Measurements from ENCODE around the gene CACUL1.
"Not testable (repeated sequence)": the region's sequence is repeated elsewhere in the genome, so short reads cannot be mapped to it uniquely, and the experiment has no call there.

CACUL1 gene

DNA sequence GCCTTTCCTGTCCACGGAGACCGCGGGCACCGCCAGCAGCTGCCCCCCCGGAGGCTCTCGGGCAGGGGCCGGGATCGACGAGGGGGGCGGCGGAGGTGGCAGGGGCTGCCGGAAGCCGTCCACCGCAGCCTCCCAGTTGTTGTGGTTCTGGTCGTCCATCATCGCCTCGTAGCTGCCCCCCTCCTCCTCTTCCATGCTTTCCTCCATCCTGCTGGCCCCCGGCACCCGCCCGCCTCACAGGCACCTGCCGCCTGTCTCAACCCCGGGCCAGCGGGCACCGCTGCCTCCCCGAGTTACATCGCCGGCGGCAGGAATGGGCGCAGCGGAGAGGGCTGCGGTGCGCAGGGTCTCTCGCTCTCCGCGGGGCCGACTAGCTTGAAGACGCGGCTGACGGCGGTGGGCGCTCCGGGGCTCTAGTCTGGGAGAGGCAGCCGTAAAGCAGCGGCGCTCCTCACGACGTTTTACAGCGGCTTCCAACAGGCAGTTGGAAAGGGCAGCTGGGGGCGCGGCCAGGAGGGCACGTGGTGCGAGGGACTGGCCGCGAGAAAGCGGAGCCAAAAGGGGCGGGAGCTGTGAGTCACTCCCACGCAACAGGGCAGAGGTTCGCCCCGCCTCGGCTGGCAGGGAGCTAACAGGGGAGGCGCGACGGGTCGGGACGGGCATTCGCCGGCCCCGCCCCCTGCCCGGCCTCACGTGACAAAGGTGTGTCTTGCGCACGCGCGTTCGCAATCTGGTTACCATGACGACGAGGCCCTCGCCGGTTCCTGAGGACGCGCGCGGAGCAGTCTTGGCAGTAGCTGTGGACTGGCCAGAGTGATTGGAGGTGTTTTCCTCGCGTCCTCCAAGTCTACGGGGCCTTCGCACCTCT is at the start of gene CACUL1:
Gene CACUL1, minus strand, starts transcription at position 415 of the 868 bp plus-strand sequence. Its CDS starts 208 bp downstream, at position 207.
- peak; percentile 96 for DNase-seq

DNA sequence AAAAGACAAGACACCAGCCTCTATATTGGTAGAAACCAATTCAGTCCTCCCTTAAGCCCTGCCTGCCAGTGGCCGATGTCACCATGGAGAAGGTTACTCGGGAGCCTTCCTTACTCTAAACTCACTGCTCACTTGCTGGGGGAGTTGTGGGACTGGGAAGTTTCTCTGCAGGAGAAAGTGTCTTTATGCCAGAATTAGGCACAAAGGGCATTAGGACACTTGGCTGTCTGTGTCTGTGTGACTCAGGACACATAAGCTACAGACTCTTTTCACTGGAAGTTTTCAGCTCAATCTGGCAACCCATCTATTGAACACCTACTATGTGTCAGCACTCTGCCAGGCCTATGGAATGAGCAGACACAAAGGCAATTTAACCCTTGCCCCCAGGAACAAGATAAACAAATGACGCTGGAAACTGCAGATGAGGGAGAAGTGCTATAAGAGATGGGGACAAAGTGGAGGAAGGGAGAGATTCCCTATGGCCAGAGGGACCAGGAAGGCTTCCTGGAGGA is 49.5 kb upstream of the CACUL1 start:
- DNase-seq, result no peak

DNA sequence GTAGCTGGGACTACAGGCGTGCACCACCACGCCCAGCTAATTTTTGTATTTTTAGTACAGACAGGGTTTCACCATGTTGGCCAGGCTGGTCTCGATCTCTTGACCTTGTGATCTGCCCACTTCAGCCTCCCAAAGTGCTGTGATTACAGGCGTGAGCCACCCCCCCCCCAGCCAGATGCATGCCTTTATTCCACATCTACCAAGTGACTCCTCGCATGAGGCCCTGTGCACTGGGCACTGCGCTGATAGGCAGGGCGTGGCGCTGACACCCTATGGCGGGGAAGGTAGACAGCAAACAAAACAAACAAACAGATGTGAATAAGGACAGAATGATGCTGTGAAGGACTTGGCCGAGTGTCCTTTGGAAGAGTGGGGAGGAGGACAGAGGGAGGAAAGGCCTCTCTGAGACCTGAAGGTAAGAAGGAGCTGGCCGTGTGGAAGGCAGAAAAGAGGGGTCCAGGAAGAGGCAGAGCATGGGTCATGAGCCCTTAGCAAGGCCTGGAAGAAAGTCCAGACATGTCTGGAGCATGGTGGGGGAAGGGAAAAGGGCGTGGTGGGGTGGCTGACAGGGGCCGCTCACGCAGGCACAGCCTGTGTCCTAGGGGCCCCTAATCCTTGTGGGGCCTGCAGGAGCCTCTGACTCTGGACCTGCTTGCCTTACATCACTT is 47.5 kb upstream of the CACUL1 start:
- no peak for DNase-seq

DNA sequence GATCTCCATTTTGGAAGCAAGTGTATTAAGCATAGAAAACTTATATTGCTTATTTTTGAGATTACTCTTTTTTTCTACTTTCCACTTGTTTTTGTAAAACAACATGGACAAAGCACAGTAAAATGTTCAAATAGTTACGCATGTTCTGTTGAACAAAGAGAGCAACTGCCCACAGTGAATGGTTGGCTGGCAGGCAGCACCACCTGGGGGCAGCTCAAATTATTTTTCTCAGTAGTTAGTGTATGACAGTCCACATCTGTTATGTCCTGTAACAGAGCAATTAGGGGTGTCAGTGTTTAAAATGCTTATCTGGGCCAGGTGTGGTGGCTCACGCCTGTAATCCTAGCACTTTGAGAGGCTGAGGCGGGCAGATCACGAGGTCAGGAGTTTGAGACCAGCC is 46.1 kb upstream of the CACUL1 start:
- no peak for DNase-seq

DNA sequence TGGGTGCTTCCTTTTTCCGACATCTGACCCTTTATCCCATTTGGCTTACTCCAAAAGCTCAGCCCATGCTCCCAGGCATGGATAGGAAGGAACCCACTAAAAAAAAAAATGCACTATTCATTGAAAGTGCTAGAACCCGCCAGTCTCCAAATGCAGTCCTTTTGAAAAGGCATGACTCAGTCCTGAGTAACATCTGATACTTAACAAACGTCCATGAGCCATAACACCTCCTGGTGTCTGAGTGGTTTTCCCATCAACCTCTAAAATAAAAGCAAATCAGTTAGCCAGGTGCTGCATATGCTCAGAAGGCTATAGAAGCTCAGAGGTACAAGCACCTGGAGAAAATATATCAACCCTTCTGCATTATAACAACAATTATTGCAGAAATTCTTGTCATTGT is 45.0 kb upstream of the CACUL1 start:
- DNase-seq, result no peak

DNA sequence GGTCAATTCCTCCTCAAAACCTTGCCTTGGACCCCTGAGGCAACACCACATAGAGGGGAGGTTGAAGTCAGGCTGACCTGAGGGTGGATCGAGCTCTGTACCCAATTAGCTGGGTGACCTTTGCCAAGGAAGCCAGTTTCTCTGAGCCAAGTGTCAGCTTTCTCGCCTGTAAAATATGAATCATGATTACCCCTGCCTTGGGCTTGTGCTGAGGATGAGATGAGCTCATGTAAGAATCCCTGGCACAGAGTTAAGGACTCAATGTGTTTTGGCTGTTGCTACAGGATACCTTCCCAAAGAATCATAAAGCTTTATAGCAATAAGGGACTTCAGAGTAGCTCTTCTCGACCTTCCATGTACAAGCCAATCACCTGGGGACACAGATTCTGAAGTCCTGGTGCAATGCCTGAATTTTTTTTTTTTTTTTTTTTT is 43.5 kb upstream of the CACUL1 start:
- no peak for DNase-seq

DNA sequence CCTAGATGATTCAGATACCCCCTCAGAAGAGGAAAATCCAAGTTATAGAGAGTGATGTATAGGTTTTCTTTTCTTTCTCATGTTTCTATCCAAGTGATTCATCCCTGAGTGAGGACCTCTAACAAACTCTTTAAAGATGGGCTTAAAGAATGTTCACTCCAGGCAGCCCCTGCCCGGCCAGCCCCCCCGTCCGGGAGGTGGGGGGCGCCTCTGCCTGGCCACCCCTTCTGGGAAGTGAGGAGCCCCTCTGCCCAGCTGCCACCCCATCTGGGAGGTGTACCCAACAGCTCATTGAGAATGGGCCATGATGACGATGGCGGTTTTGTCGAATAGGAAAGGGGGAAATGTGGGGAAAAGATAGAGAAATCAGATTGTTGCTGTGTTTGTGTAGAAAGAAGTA is 40.2 kb upstream of the CACUL1 start:
- not testable (repeated sequence) for DNase-seq

DNA sequence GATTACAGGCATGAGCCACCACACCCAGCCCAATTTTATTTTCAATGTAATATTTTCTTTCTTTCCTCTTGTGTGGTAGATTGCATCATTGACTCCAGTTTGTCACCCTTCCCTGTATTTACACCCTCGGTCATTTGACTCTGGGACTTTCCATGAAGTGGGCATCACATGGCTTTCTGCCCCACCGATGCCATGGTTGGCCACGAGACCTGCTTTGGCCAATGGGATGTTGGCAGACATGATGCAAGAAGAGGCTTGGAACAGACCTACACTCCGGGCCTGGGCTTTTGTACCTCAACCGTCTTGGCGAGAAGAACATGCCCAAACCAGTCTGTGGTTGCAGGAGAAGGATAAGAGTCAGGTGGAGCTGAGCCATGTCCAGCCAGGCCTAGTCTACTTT is 38.8 kb upstream of the CACUL1 start:
- no peak for DNase-seq

DNA sequence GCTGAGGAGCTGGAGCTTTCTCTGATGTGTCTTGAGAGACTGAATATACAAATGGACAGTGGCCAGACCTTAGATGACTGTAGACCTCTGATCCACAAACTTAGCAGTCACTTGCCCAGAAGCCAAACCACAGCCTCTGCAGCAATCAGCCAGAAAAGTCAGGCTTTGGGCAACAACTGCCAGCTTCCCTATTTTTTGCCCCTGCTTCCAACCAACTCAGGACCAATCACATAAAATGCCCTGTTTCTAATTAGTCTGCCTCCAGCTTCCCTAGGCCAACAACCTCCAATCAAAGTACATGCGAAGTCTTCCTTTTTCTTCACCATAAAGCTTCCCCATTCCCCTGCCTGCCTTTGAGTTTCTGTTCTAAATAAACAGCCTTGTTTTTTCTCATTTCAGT is 37.8 kb upstream of the CACUL1 start:
- no peak for DNase-seq

DNA sequence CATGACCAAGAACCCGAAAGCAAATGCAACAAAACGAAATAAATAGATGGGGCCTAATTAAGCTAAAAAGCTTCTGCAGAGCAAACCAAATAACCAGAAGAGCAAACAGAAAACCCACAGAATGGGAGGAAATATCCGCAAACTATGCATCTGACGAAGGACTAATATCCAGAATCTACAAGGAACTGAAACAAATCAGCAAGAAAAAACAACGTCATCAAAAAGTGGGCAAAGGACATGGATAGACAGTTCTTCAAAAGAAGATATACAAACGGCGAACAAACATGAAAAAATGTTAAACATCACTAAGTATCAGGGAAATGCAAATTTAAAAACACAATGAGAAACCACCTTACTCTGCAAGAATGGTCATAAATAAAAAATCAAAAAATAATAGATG is 35.3 kb upstream of the CACUL1 start:
- no peak for DNase-seq

DNA sequence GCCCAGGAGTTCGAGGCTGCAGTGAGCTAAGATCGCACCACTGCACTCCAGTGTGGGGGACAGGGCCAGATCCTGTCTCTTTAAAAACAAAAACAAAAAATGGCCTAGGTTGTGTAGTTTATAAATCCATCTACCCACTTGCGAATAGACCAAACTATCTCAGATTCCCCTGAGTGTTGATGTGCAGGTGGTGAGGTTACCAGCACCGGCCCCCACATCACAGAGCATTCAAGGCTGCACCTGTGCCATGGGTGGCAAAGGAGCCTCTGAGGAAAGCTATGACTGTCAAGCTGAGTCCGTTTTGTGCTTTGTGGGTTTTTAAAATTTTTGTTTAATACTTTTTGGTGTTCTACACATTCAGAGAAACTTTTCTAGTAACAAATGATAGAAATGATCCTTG is 30.8 kb upstream of the CACUL1 start:
- no peak for DNase-seq

DNA sequence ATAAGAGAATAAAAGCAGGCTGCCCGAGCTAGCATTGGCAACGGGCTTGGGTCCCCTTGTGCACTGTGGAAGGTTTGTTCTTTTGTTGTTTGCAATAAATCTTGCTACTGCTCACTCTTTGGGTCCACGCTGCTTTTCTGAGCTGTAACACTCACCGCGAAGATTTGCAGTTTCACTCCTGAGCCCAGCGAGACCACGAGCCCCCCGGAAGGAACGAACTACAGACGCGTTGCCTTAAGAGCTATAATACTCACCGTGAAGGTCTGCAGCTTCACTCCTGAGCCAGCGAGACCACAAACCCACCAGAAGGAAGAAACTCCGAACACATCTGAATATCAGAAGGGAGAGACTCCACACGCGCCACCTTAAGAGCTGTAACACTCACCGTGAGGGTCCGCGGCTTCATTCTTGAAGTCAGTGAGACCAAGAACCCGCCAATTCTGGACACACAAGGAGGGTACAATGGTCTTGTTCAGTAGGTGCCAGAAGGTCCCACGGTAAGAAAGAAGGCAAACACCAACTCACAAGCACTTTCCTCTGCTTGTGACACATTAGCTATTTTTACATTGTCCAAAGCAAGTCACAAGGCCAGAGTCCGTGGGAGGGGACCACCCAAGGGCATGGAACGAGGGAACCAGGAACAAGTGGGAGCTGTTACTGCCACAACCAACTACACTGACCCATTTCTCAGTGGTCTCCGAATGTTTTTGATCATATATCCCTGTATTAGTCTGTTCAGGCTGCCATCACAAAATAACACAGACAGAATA is 29.2 kb upstream of the CACUL1 start:
- DNase-seq, result no peak

DNA sequence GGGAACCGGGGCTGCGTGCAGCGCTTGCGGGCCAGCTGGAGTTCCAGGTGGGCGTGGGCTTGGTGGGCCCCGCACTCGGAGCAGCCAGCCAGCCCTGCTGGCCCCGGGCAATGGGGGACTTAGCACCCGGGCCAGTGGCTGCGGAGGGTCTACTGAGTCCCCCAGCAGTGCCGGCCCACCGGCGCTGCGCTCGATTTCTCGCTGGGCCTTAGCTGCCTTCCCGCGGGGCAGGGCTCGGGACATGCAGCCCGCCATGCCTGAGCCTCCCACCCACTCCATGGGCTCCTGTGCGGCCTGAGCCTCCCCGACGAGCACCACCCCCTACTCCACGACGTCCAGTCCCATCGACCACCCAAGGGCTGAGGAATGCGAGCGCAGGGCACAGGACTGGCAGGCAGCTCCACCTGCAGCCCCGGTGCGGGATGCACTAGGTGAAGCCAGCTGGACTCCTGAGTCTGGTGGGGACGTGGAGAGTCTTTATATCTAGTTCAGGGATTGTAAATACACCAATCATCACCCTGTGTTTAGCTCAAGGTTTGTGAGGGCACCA is 28.2 kb upstream of the CACUL1 start:
- DNase-seq, result not testable (repeated sequence)

DNA sequence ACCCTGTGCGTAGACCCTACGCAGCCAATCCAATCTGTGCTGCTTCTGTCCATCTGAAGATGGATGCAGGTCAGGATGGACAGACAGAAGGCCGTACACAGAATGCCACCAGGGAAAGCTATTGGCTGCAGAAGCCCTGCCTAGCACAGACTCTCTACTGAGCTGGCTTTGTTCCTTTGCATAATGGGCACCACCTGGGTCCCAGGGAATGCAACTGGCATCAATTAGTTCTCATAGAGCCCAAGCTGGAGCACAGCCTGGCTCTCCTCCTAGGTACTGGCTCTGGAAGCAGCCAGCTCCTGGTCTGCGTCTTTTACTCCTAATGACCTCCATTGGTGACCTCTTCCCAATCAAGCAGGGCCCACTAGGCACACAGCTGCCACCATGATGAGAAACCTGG is 26.8 kb upstream of the CACUL1 start:
- DNase-seq, result no peak

DNA sequence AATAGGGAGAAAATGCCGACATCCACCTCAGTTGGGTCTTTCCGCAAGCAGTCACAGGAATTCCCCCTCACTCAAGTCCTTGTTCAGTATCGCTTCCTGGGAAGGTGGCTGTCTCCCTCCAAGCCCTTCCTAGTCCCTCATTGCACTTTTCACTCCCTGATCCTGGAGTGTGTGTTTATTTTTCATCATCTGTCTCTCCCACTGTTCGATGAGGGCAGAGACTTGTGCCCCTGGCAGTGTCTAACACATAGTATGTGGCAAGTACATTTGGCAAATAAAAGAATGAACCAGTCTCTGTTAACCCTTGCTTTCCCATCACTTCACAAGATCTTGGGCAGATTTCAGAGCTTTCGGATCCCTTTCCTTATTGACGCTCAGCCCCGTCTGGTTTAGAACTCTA is 24.0 kb upstream of the CACUL1 start:
- DNase-seq, result no peak

DNA sequence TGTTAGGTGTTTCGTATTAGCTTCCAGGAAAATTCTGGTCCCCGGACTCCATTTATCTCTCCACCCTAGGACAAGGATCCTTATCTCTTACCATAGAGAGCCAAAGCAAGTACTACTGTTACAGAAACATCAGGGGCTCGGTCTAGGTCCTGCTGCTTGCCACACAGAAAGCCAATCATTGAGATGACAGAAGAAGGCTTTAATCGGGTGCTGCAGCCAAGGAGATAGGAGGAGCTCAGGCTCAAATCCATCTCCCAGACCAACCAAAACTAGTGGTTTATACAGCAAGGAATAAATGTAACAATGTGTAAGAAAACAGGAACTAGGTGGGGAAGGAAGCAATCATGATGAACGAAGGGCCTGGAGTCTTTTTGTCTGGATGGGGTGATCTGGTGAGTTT is 22.2 kb upstream of the CACUL1 start:
- no peak for DNase-seq

DNA sequence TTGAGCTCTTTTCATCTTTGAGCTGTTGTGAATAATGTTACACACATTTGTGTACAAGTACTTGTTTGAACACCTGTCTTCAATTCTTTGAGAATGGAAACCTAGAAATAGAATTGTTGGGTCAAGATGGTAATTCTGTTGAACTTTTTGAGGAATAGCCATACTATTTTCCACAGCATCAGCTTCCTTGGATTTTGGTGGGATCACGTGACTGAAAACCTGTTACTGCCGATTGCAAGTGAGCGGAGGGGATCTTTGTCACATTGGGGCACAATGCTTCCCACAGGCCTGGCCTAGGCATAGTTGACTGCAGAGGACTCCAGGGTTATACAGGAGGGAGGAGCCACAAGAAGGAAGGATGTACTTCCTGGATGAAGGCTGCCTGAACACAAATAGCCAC is 21.3 kb upstream of the CACUL1 start:
- no peak for DNase-seq

DNA sequence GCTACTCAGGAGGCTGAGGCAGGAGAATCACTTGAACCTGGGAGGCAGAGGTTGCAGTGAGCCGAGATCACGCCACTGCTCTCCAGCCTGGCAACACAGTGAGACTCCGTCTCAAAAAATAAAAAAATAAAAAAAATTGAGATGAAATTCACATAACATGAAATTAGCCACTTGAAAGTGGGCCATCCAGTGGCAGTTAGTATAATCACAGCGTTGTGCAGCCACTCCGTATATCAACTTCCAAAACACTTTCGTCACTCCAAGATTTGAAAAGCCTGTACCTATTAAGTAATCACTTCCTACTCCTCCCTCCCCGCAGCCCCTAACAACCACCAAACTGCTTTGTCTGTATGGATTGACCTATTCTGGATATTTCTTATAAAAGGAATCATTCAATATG is 20.7 kb upstream of the CACUL1 start:
- no peak for DNase-seq

DNA sequence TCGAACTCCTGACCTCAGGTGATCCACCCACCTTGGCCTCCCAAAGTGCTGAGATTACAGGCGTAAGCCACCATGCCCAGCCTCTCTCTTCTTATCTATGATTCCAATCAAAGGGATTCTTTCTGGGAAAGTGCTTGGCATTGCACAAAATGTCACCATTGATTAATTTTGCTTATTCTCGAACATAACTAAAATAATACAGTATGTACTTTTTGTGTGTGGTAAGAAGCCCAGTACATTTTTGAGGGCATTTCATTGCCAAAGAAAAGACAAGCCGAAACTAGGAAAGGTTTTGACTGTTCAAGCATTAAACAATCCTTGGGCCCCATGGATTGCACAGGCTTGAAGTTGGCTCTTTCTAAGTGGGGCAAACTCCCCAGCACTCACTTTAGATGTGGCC is 18.3 kb upstream of the CACUL1 start:
- DNase-seq, result no peak

DNA sequence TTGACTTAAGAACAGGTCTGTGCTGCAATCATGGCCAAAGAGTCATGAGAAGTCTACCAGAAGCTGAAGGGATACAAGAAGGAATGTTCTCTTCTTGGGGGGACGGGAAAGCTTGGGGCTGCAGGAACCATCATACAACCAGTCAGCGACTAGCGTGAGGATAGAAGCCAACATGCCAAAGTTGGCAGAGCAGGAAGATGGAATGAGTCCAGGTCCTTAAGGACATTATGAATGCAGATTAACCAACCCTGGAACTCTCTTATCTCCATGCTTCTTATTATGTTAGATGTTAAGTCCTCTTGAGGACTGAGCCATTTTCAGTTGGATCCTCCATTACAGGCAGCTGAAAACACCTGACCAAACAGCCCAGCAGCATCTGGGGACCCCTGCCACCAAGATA is 17.2 kb upstream of the CACUL1 start:
- no peak for DNase-seq

DNA sequence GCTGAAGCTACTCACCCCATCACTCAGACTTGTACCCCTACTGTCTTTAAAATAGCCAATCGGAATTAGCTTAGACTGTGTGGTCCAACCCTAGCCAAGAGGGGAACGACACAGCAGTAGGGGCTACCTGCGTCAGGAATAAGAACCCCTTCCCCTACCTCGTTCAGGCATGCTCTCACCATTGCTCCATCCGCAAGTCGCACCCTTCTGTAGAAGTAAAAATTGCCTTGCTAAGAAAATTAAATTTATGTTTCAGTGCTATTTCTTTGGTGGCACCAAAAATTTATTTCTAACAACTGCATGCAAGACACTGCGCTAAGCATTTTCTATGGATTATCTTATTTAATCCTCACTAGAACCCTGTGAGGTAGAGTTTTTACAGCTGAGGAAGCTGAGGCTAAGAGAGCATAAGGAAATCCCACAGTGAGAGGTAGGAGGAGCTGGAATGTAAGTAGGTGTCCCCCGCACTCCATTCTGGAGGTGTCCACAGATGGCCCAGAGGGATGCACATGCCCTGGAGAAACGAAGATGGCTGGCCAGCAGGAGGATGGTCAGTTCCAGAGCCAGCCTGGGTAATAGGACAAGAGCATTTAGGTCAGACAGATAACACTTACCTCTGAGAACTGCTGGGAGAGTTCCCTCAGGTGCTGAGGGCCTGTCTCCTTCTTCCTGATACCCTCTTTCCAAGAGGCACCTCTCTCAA is 15.3 kb upstream of the CACUL1 start:
- DNase-seq, result no peak

Data from NCI-H1048 (cell line).